Spinal cord (tissue), 10 donors: Measurements from ENCODE around the gene HS1BP3. TPM values are rescaled to one million over a fixed set of nuclear protein-coding genes. Genes with fewer than 3 reads are reported as not detected.

Experiments used
- DNase-seq, 6 donors: peaks; one replicate each; pipeline versions ENCODE4 v3.0.0 to v3.0.0-alpha.2; 2013 to 2015; ENCODE audit warnings: low spot score in 6 of 6, low read depth in 4 of 6
- H3K27ac ChIP-seq: one replicate; pipeline ENCODE4 v1.5.1; 2013; ENCODE audit warnings: low read depth, low read length, control low read depth
- H3K27me3 ChIP-seq: one replicate; pipeline ENCODE4 v1.6.1; 2013; ENCODE audit warnings: low read length; ENCODE audit not compliant: control insufficient read depth, insufficient read depth
- H3K36me3 ChIP-seq: one replicate; pipeline ENCODE4 v1.6.1; 2013; ENCODE audit warnings: low read length; ENCODE audit not compliant: control insufficient read depth, insufficient read depth
- H3K4me1 ChIP-seq: one replicate; pipeline ENCODE4 v1.6.1; 2013; ENCODE audit warnings: low read length; ENCODE audit not compliant: control insufficient read depth, insufficient read depth
- H3K4me3 ChIP-seq: one replicate; pipeline ENCODE4 v1.5.1; 2013; ENCODE audit warnings: low read depth, low read length, control low read depth
- H3K9me3 ChIP-seq: one replicate; pipeline ENCODE4 v1.6.1; 2013; ENCODE audit warnings: low read length; ENCODE audit not compliant: control insufficient read depth, insufficient read depth
- WGBS: methylation state at CpG from one replicate; pipeline ENCODE4 v1.1.5; 2013; ENCODE audit warnings: missing lambda C conversion rate; ENCODE audit not compliant: insufficient coverage; 5-methylcytosine and 5-hydroxymethylcytosine counted together
- polyA plus RNA-seq, 2 donors: library from polyadenylated mRNA; unstranded; fragments of 120-200 nt; gene quantifications; one replicate each; pipeline ENCODE4 v1.2.1, GENCODE V29; 2013; ENCODE audit not compliant: insufficient read length in 2 of 2
- total RNA-seq, 2 donors: library from RNA; depleted of rRNA in 1 of 2; stranded (reverse); fragments of 120-200 nt in 1 of 2; fragments of >200 nt in 1 of 2; gene quantifications; one replicate each; pipeline versions ENCODE4 v1.2.3 to v1.2.4, GENCODE V29; 2013 to 2014
- donor health status: healthy.

HS1BP3 gene
- total and polyA plus RNA-seq, 4 donors = 13.5 to 21.3 (median 15.1) TPM

DNA sequence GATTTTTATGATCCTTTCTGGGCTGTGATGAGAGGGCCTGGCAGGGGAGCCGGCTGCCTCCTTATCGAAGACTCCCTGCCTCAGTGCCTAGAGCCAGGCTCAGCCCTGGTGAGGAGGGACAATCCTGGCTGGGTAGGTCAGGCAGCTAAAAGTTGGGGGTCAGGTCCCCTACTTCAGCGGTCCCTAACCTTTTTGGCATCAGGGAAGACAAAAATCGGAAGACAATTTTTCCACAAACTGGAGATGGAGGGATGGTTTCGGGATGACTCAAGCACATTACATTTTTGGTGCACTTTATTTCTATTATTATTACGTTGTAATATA is 53.1 kb downstream of the HS1BP3 start:
- H3K27ac ChIP-seq = peak overlapping the region; percentile 72
- no peaks in the 10 kb centered on the region for H3K27me3 ChIP-seq
- peaks cover 62% of the 10 kb centered on the region for H3K4me1 ChIP-seq
- 64% methylated on average over 2 of the region's 6 CpGs for WGBS
- H3K36me3 ChIP-seq = no peaks in the 10 kb centered on the region
- H3K9me3 ChIP-seq = no peaks in the 10 kb centered on the region
- H3K4me3 ChIP-seq = no peak overlapping the region
- DNase-seq = no peak

DNA sequence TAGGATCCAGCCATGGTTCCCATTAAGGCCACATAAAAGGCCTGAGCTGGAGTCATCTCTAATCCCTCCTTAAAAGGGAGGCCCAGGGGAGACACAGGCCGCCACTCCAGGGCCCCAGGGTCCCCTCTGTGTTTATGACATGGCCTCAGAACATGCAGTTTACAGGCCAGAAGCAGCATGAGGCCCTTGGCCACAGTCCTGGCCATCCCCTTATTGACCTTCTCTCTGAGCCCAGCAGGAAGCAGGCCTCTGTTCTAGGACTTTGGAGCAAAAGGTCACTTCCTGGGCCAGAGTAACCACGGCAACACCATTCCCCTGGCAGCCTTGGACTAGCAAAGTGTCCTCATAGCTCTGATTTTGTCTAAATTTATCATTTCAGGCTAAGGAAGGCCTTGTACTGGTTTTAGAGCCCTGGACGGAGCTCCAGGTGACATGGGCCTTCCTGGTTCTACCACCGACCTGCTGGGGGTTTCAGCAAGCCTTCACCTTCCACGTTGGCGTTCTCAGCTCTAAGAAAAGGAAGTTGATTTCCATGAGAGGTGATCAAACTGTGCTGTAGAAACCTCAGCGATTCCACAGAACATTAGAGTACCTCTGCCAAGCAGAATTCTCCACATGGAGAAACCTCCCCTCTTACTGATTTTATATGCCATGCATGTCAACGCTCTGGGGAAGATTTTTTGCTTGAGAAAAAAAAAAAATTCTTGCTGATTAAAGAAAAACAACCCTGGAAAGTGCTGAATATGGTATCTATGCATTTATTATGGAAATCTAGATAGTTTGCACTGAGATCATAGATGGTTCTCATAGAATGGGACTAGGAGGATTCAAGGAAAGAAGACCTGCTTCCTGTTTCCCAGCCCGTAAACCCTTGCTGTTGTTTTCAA is 53.7 kb downstream of the HS1BP3 start:
- 53% methylated on average over 5 of the region's 9 CpGs for WGBS
- Histone ChIP-seq H3K4me3 (no peak overlapping the region), H3K27me3 (no peaks in the 10 kb centered on the region), H3K4me1 (peaks cover 62% of the 10 kb centered on the region), H3K9me3 (no peaks in the 10 kb centered on the region), H3K27ac (peak overlapping the region; percentile 72), H3K36me3 (no peaks in the 10 kb centered on the region)
- peak in 1 of 6 donors; percentile 65 for DNase-seq

DNA sequence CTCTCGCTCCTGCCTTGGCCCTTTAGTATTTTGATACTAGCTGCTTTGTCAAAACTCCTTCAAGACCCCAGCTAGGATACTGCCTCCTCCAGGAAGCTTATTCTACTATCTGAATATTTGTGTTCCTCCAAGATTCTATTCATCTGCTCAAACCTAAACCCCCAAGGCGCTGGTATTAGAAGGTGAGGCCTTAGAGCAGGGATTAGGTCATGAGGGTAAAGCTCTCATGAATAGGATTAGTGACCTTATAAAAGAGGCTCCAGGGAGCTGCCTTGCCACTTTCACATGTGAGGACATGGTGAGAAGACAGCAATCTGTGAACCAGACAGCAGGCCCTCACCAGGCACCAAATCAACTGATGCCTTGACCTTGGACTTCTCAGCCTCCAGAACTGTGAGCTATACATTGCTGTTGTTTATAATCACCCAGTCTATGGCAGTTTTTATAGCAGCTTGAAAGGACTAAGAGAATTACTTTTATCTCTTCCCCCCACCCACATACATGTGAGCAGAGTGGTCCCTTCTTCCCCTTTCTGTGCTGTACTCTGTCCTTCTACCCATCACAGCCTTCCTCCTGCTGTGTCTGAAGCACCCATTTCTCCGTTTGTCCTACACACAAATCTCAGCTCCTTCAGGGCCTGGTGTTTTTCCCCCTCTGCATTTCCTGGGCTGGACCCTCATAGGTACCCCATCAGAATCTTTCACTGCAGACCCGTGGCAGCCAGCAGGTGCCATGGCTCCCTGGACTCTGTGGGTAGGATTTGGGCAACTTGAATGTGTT is 54.5 kb downstream of the HS1BP3 start:
- no peaks in the 10 kb centered on the region for H3K9me3 ChIP-seq
- no peak overlapping the region for H3K4me3 ChIP-seq
- 92% methylated on average over 2 of the region's 4 CpGs for WGBS
- H3K36me3 ChIP-seq = no peaks in the 10 kb centered on the region
- H3K27ac ChIP-seq = peak overlapping the region; percentile 72
- peaks cover 64% of the 10 kb centered on the region for H3K4me1 ChIP-seq
- no peaks in the 10 kb centered on the region for H3K27me3 ChIP-seq
- no peak for DNase-seq

DNA sequence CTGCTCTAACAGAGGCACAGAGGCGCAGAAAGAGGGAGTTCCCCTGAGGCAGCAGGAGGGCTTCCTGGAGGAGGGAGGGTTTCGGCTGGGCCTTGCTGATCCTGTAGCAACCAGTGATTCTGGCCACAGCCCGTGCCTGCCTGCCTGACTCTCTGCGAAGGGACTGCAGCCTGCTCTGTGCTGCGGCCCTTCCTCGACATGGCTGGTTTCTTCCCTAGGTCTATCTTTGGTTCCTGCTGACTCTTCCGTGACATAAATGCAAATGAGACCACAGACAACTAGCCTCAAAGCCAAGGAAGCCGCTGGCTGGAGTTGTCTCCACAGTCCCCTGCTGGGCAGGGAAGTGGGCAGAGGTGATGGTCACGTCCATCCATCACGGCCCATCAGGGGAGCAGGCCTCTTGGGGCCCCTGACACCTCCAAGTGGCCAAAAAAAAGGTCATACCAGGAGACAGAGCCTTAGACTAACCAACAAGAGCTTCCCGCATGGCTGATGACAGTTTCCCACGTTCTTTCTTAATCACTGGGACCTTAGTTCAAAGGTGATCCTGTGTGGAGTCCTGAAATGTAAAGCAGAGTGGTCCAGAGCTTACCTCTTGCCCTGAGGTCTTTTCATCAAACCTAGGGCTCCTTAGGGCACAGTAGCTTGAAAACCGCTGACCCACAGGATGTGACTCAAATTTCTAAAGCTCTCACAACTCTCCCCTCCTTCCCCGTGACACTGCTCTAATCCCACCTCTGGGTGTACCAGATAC is 55.3 kb downstream of the HS1BP3 start:
- H3K27me3 ChIP-seq = no peaks in the 10 kb centered on the region
- no peaks in the 10 kb centered on the region for H3K9me3 ChIP-seq
- H3K4me1 ChIP-seq = peaks cover 71% of the 10 kb centered on the region
- 43% methylated on average over 12 of the region's 14 CpGs for WGBS
- H3K4me3 ChIP-seq = no peak overlapping the region
- DNase-seq = peak in 1 of 6 donors; percentile 60
- peak overlapping the region; percentile 72 for H3K27ac ChIP-seq
- H3K36me3 ChIP-seq = no peaks in the 10 kb centered on the region

DNA sequence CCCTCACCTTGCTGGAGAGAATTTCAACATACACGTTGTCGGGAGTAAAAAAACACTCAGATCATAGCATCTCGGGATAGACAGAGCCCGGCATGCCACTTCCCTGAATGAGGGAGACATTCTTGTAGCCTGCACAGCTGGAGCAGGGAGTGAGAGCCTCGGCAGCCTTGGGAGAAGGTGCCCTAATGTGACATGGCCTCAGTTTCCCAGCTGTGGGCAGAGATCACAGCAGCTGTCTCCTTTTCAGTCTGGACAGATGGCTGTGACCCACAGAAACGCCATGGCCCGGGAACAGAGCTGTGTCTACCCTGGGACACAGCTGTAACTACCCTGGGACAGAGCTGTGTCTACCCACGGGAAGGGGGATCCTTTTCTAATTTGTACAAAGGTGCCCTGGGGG is 55.9 kb downstream of the HS1BP3 start:
- Histone ChIP-seq H3K27me3 (no peaks in the 10 kb centered on the region), H3K4me1 (peaks cover 69% of the 10 kb centered on the region), H3K9me3 (no peaks in the 10 kb centered on the region), H3K27ac (peak overlapping the region; percentile 55), H3K4me3 (no peak overlapping the region), H3K36me3 (no peaks in the 10 kb centered on the region)
- WGBS = 76% methylated on average over 8 of the region's 8 CpGs
- no peak for DNase-seq

DNA sequence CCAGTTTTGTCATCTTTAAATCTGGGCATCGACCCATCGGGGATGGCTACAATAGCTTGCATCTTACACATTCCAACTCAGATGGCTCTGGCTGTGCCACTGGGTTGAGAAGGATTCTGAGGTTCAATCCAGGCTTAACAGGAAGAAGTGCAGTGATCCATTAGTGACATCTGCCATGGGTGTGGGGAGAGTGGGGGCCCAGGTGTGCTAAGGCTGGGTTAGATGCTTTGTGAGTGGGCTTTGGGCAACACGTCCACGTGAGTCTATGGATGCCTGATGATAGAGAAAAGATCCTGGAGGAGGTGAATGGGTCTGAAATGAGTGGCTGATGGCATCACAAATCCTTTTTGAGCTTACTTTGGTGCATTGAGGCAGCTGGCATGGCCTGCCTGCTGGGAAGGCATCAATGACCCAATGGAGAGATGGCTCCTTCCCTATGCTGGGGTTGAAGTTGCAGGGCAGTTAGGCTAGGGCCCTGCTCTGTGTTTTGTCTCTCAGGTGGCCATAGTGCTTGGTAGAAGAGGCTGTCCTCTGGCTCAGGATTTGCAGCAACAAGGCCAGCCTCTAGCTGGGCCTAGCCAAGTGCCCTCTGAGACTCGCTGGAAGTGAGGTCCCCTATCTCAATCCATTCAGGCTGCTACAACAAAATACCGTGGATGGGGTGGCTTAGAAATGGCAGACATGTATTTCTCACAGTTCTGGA is 56.7 kb downstream of the HS1BP3 start:
- Histone ChIP-seq H3K27ac (peak overlapping the region; percentile 54), H3K4me1 (peaks cover 62% of the 10 kb centered on the region), H3K27me3 (no peaks in the 10 kb centered on the region), H3K36me3 (no peaks in the 10 kb centered on the region), H3K4me3 (no peak overlapping the region), H3K9me3 (no peaks in the 10 kb centered on the region)
- 96% methylated on average over 4 of the region's 6 CpGs for WGBS
- no peak for DNase-seq

DNA sequence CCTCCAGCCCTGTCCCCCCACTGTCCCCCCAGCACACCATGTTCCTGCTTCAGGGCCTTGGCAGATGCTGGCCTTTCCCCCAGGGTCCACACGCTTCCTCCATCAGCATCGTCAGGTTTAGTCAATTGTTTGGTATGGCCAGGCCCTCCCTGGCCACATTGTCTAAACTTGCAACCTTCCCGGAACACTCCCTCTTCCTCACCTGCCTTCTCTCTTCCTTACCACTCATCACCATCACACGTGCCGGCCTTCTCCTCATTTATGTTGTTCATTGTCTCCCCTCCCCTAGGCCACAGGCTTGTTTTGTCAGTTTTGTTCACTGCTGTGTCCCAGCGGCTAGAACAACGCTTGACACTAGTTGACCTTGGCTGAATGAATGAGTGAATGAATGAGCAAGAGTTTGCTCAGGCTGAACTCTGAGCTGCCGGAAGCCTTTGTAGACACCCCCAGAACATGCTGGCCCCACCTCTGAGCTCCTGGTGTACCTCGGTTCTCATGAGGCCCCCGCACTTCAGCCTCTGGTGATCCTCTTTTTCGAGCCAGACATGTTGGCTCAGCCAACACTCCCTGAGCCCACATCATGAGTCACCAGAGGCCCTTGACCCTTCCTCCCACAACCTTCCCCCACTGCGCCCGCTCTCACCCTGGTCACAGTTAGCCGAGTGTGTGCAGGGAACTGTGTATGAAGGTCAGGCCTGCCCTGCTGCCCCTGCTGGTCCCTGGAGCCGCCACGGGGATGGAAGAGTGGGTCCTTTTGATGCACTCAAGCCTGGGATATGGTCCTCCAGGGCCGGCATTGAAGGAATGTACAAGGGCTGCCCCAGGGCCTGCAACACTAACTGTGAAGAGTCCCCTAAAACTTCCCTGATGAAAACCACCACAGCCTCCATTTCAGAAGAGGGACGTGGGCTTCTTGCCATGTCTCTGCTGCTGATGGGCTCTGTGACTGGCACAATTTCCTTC is 57.5 kb downstream of the HS1BP3 start:
- Histone ChIP-seq H3K27me3 (no peaks in the 10 kb centered on the region), H3K27ac (peak overlapping the region; percentile 54), H3K36me3 (no peaks in the 10 kb centered on the region), H3K4me3 (no peak overlapping the region), H3K4me1 (peaks cover 54% of the 10 kb centered on the region), H3K9me3 (no peaks in the 10 kb centered on the region)
- WGBS = 80% methylated on average over 14 of the region's 18 CpGs
- no peak for DNase-seq

DNA sequence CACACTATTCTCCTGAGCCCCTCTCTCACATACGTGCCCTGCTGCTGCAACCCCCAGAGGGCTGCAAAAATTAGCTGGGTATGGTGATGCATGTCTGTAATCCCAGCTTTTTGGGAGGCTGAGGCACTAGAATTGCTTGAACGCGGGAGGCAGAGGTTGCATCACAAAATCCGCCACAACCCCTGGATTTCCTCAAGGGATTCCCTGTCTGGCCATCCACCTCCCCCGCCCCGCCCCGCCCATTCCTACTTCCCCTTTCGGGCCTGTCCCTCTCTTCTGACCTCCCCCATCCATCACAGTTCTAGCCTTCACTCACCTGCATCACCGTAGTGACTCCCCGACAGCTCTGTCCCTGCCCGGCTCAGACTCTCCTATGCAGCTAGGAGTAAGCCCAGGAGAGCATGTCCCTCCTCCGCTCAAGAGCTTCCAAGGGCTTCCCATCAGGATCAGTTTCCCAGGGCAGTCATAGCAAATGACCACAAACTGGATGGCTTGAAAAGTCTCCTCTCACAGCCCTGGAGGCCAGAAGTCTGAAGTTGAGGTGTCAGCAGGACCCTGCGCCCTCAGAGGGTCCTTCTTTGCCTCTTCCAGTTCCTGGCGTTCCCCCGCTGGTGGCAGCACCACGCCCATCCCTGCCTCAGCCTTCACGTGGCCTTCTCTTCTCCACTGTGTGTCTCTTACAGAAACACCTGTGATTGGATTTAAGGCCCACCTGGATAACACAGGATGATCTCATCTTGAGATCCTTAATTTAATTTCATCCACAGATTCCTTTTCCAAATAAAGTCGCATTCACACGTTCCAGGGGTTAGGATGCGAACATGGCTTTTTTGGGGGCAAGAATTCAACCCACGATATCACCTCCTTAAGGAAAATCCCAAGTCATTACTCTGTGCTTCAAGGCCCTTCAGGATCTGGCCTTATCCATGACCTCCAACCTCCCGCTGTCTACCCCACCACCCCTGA is 58.5 kb downstream of the HS1BP3 start:
- Histone ChIP-seq H3K27ac (no peak overlapping the region), H3K4me3 (no peak overlapping the region), H3K9me3 (no peaks in the 10 kb centered on the region), H3K4me1 (peaks cover 52% of the 10 kb centered on the region), H3K36me3 (no peaks in the 10 kb centered on the region), H3K27me3 (no peaks in the 10 kb centered on the region)
- no peak for DNase-seq
- 88% methylated on average over 18 of the region's 22 CpGs for WGBS
